CMK (cell line): ENCODE results near the gene NOP10.
A peak's percentile ranks its signal among the peaks of the same experiment; 100 is the strongest.
"Not testable (repeated sequence)": the region's sequence is repeated elsewhere in the genome, so short reads cannot be mapped to it uniquely, and the experiment has no call there.

Source experiments
- DNase-seq: peaks from one replicate; pipeline ENCODE4 v3.0.0-alpha.2; 2010; ENCODE audit warnings: low read depth

Gene NOP10

GRCh38 chr15:34358948-34359347, 16.0 kb upstream of the NOP10 start:
- no peak for DNase-seq

DNA sequence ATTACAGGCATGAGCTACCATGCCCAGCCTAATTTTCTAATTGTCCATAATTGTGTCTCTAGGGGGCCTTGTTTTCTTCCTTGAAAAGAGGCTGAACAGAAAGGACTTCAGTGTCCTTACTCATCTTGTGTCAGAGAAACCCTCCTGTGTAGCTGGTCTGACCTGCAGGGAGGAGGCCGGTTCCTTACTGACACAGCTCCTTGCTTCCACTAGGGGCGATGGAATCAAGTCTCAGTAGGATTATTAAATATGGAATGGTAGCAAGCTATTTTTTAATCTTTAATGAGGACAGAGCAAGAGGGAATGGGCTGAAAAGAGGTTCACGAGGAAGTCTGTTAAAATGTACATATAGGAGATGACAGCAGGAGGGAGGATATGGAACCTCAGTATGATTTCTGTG, 15.4 kb upstream of the NOP10 start:
- DNase-seq, result no peak

DNA sequence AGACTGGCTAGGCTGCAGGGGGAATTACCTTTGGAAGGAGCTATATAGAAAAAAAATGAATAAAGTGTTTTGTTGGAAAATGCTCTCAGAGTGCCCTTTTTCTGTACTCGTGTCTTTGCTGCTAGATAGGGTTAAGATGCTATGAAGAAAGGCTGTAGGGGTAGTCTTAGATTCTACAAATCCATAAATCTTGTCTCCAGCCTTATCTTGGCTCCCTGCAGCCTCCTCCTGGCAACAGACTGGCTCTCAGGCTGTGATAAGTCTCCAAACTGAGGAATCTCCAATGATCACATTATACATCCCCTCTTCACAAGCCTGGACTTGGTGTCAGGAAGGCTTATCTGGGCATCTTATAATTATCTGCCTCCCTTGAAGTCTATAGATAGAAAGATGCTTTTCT, 14.7 kb upstream of the NOP10 start:
- no peak for DNase-seq

- DNase-seq, result no peak
Observed at GRCh38 chr15:34355241-34355640, 12.3 kb upstream of the NOP10 start.

- DNase-seq, result no peak
Observed at GRCh38 chr15:34354286-34354685, 11.3 kb upstream of the NOP10 start.

GRCh38 chr15:34353627-34354026, 10.7 kb upstream of the NOP10 start:
- DNase-seq, result no peak

DNA sequence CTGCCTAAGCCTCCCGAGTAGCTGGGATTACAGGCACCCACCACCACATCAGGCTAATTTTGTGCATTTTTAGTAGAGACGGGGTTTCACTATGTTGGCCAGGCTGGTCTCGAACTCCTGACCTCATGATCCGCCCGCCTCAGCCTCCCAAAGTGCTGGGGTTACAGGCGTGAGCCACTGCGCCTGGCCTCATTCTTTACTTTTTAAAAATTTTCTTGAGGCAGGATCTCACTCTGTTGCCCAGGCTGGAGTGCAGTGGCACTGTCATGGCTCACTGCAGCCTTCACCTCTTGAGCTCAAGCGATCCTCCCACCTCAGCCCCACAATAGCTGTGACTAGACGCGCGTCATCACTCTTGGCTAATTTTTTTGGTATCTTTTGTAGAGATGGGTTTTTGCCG, 10.1 kb upstream of the NOP10 start:
- DNase-seq, result not testable (repeated sequence)

DNA sequence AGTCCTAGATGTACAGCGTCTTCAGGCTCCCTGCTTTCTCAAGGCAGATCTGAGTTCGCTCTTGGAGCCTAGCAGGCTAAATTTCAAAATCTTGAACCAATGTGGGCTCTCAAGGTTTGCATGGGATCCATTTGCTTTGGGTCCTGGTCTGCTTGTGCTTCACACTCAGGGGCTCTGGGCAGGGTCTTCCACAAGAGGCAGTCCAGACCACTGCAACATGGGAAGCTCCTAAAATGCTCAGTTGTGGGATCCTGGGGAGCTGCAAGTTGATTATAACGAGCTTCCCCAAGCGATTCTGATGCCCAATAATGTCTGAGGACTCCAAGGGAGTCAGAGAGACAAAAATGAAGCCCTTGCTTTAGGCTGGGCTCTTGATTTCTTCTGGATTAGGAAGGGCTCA, 6.8 kb upstream of the NOP10 start:
- no peak for DNase-seq

DNA sequence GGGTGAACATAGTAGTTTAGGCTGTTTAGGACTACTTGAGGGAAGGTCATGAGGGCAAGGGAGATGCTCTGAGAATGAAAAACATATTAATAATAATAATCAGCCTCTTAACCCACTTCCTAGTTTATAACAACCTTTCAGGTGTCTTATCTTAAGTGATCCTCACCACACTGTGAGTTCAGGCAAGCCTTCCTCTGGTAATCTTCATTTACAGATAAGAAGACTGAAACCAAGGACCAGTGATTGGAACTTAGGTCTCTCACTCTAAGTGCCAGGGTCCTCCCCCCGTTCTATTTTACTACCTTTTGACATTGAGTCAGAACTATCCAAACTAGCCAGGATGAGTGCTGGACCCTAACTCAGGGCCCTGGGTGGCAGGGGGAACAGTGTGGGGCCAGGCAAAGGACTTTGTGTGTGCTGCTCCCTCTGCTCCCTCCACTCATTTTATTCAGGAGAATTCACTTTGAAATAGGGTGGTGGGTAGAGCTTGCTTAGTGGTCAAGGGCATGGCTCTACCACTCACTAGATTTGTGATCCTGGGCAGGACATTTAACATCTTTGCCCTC, 5.9 kb upstream of the NOP10 start:
- DNase-seq, result no peak

- no peak for DNase-seq
Observed at GRCh38 chr15:34347951-34348638, 5.2 kb upstream of the NOP10 start.

DNA sequence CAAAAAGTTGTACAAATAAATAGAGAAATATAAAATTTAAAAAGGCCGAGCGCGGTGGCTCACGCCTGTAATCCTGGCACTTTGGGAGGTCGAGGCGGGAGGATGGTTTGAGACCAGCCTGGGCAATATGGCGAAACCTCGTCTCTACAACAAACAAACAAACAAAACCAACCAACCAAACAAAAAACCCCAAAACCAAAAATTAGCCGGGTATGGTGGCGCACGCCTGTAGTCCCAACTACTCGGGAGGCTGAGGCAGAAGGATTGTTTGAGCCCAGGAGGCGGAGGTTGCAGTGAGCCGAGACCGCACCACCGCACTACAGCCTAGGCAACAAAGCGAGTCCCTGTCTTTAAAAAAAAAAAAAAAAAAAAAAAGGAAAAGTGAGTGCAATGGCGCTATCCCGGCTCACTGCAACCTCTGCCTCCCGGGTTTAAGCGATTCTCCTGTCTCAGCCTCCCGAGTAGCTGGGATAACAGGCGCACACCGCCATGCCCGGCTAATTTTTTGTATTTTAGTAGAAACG, 661 bp downstream of the NOP10 start:
- DNase-seq, result not testable (repeated sequence)

DNA sequence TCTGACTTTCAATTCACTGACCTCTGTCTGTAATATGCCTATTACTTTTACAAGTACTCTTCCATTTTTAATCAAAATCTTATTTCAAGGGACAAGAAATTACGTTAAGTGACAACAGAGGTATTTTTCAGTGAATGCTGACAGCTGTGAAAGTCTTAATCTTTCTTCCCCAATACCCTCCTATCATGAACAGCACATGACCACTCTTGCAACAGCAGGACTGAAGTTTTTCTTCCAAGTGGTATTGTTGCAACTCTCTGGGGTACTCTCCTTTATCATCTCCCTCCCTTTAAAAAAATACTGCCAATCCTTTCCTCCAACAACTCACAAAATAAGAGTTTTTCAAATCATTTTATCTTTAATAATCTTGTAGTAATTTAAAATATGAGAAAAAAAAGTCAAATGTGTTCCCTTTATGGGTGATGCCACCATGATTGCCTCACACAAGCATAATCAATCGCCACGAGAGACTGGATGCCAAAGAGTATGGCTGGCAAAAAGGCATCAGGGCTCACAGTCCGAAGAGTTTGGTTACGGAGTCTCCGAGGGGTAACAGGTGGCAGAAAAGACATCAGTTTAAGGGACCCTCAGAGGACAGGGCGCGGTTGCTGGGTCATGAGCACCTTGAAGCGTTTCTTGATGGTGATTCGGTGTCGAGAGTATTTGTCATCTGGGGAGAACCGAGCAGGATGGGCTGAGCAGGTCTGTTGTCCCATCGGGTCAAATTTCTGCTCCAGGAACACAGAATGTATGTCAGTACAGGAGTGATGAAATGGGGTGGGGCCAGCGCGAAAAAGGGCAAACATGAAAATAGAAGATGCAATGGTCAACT, 1.3 kb downstream of the NOP10 start:
- DNase-seq, result no peak

DNA sequence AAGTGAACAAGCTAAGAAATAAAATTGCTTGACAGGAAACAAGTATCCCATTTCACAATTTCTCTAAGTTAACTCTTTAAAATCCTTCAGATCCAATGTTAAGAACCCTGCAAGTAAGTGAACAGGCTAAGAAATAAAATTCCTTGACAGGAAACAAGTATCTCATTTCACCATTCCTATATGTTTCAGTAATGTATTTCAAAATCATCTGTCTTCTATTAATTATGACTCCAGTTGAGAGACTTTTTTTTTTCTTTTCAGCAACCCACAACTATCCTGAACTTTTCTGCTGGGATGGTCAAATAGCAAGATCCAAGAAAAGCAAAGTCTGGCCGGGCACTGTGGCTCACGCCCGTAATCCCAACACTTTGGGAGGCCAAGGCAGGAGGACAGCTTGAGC, 3.0 kb downstream of the NOP10 start:
- DNase-seq, result no peak

GRCh38 chr15:34338347-34338746, 4.6 kb downstream of the NOP10 start:
- DNase-seq, result no peak

DNA sequence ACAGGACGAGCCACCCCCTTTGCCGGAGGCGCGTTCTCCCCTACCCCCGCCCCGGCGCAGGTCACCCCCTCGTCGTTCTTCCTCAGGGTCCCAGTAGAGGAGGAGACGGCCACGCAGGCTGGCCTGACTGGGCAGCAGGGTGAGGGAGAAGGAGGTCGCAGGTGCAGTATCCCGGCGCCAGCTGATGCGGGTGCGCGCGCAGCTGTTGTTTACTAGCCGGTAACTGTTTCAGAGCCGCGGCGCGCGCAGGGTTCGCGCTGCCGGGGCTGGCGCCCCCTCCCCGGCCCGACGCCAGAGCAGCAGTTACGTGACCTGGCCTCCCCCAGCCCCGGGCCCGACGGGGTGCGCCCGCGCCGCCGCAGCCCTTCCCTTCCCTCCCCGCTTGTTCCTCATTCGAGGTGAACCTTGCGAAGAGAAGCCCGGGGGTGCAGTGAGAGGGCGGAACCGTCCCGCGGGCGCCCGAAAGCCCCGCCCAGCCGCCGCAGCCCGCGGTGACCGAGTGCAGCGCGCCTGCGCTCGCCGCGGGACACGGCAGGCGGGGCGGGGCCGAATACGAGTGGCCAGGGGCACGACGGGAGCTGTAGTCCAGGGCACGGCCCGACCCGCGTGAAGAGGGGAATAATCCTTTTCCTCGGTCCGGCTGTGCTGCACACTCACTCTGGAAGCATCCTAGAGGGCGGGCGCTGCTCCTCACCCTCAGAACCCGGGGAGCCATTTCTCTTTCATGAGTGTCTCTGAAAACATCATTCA, 5.2 kb downstream of the NOP10 start, which contains the start of gene SLC12A6:
TSS of gene SLC12A6 (minus strand) at position 225 of the 750 bp plus-strand sequence. CDS start 1,101 bp downstream, outside the sequence.
- DNase-seq, result peak; percentile 78

DNA sequence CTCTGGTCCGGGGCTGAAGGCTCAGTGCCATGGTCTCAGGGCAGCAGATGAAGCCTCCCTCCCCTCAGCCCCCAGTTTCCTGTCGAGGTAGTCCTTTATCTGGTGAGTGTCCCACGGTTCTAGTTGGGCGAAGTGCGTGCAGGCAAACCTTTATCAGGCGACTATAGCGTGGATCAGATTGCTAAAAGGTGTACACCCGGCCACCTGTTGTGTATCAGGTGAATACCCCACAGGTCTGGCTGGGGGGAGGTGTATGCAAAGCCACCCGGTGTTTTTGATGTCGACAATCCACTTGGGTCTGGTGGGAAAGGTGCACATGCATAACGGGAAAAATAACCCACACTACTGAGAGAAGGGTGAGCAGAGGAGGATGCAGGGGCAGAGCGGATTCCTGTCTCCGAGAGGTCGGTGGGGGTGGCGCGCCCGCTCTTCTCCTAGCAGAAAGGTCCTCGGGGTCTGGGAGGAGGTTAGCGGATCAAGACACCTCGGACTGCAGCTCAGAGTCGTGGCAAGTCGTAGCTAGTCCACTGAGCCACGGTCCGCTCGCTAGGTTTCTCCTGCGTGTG, 5.9 kb downstream of the NOP10 start:
- DNase-seq, result no peak

DNA sequence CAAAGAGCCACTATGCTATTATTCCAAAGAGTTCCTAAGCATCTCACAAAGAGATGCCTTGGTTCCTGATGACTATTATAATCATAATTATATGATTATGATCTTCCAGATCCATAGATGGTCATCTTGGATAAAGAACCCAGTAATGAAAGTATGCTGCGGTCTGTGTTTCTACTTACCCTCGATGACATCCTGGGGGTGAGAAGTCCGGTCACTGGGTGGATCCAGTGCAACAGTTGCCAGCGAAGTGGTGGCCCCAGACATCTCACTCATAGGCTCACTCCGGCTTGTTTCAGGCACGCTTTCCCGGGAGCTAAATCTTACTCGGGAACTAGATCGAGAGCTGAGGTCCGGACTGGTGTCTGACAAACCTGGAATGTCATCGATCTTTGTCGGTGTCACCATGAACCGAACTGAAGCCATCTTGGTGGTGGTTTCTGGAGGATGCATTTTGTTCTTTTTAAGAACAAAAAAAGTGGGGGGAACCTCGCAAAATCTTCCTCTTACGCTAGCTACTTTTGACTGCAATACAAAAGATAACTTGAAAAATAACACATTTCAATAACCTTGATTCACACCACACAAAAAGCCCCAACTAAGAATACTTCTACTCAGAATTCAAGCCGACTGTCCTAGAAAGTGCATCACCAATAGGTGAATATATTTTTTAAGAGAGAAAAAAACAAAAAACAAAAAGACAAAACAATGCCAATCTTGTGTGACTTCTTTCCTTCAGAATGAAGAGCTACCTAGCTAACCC, 6.5 kb downstream of the NOP10 start:
- DNase-seq, result no peak

- no peak for DNase-seq
Observed at GRCh38 chr15:34335176-34336032, 7.5 kb downstream of the NOP10 start.

DNA sequence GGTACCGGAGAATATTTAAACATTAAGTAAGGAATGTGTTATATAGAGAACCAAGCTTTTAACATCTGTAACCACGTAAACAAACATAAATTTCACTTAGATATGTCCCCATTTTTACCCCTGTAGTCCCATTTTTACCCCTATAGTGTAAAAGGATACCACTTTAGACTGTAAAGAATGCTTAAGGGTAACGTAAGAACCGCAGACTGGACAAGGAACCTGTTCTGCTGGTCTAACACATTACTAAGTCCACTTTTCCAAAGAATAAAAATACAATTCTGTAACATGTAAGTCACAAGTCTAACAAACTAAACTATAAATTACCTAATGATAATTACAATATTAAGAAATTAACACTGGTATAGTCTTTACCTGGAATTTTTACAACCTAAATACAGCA, 8.3 kb downstream of the NOP10 start:
- DNase-seq, result no peak

- DNase-seq, result no peak
Observed at GRCh38 chr15:34332553-34333120, 10.3 kb downstream of the NOP10 start.
